HEK293T (cell line): ENCODE data around the gene TEX38.

Experiments used
- ARNT ChIP-seq: fragments of 450-650 bp; IDR thresholded peaks from 2 replicates; pipeline ENCODE4 v1.6.1; 2017; ENCODE audit warnings: mild to moderate bottlenecking
- BHLHE40 ChIP-seq: fragments of 450-650 bp; IDR thresholded peaks from 2 replicates; pipeline ENCODE4 v1.6.1; 2016; ENCODE audit warnings: mild to moderate bottlenecking, moderate library complexity, borderline replicate concordance
- CTBP1 ChIP-seq: fragments of 450-650 bp; IDR thresholded peaks from 2 replicates; pipeline ENCODE4 v1.6.1; 2016; ENCODE audit warnings: borderline replicate concordance
- ELF4 ChIP-seq: fragments of 450-650 bp; IDR thresholded peaks from 2 replicates; pipeline ENCODE4 v1.6.1; 2017; ENCODE audit warnings: antibody characterized with exemption
- FOXA1 ChIP-seq: fragments of 450-650 bp; IDR thresholded peaks from 2 replicates; pipeline ENCODE4 v1.6.1; 2016; ENCODE audit warnings: mild to moderate bottlenecking
- FOXM1 ChIP-seq: fragments of 450-650 bp; IDR thresholded peaks from 2 replicates; pipeline ENCODE4 v1.6.1; 2017; ENCODE audit warnings: mild to moderate bottlenecking, borderline replicate concordance
- HDGF ChIP-seq: fragments of 450-650 bp; IDR thresholded peaks from 2 replicates; pipeline ENCODE4 v1.6.1; 2017; ENCODE audit warnings: antibody characterized with exemption, borderline replicate concordance
- L3MBTL2 ChIP-seq: fragments of 450-650 bp; conservative IDR thresholded peaks from 2 replicates; pipeline ENCODE4 v1.6.1; 2016; ENCODE audit warnings: mild to moderate bottlenecking
- LEF1 ChIP-seq: fragments of 450-650 bp; IDR thresholded peaks from 2 replicates; pipeline ENCODE4 v1.6.1; 2017; ENCODE audit warnings: mild to moderate bottlenecking, borderline replicate concordance
- NFRKB ChIP-seq: fragments of 450-650 bp; IDR thresholded peaks from 2 replicates; pipeline ENCODE4 v1.6.1; 2016; ENCODE audit warnings: mild to moderate bottlenecking, moderate library complexity
- SP1 ChIP-seq: fragments of 450-650 bp; IDR thresholded peaks from 2 replicates; pipeline ENCODE4 v1.6.1; 2017
- SUZ12 ChIP-seq: fragments of 450-650 bp; IDR thresholded peaks from 2 replicates; pipeline ENCODE4 v1.6.1; 2016; ENCODE audit warnings: mild to moderate bottlenecking
- TARDBP ChIP-seq: fragments of 450-650 bp; IDR thresholded peaks from 2 replicates; pipeline ENCODE4 v1.6.1; 2016

GRCh38 chr1:46692811-46693770, 21.4 kb downstream of the TEX38 start:
- no peak for TF ChIP-seq NFRKB
- no peak for TF ChIP-seq BHLHE40
- no peak for TF ChIP-seq ELF4
- no peak for TF ChIP-seq CTBP1
- no peak for TF ChIP-seq HDGF
- no peak for TF ChIP-seq SUZ12
- TF ChIP-seq FOXM1 = no peak
- TF ChIP-seq L3MBTL2 = no peak
- TF ChIP-seq TARDBP = no peak
- TF ChIP-seq SP1 = no peak
- TF ChIP-seq ARNT = no peak
- no peak for TF ChIP-seq FOXA1
- no peak for TF ChIP-seq LEF1
